Astrocyte of the spinal cord (primary cell): ENCODE results near the gene MALAT1.

Source experiments
- DNase-seq: peaks from one replicate; pipeline ENCODE4 v3.0.0; 2011; ENCODE audit warnings: low read depth, low spot score
- H3K4me3 ChIP-seq: 2 replicates; pipeline ENCODE4 v1.5.1; 2011; ENCODE audit warnings: low read depth, mild to moderate bottlenecking, low read length, moderate library complexity
- in situ Hi-C: cut with HindIII; loops from 2 replicates; pipeline ENCODE4 v1.10.0; 2017; ENCODE audit warnings: low sequenced_read_pairs
- TF ChIP-seq, protein P1 (sequence below): IDR thresholded peaks from 2 replicates; pipeline ENCODE4 v1.5.1; 2012; ENCODE audit warnings: low read depth, mild to moderate bottlenecking, low read length, inconsistent platforms

MALAT1 gene

GRCh38 chr11:65551572-65552387, 52.9 kb downstream of the MALAT1 start:
- no peak overlapping the region for H3K4me3 ChIP-seq
- in situ Hi-C loops, result no loop called here
- DNase-seq, result no peak
- TF ChIP-seq, protein P1, sequence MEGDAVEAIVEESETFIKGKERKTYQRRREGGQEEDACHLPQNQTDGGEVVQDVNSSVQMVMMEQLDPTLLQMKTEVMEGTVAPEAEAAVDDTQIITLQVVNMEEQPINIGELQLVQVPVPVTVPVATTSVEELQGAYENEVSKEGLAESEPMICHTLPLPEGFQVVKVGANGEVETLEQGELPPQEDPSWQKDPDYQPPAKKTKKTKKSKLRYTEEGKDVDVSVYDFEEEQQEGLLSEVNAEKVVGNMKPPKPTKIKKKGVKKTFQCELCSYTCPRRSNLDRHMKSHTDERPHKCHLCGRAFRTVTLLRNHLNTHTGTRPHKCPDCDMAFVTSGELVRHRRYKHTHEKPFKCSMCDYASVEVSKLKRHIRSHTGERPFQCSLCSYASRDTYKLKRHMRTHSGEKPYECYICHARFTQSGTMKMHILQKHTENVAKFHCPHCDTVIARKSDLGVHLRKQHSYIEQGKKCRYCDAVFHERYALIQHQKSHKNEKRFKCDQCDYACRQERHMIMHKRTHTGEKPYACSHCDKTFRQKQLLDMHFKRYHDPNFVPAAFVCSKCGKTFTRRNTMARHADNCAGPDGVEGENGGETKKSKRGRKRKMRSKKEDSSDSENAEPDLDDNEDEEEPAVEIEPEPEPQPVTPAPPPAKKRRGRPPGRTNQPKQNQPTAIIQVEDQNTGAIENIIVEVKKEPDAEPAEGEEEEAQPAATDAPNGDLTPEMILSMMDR, result peak; percentile 45

DNA sequence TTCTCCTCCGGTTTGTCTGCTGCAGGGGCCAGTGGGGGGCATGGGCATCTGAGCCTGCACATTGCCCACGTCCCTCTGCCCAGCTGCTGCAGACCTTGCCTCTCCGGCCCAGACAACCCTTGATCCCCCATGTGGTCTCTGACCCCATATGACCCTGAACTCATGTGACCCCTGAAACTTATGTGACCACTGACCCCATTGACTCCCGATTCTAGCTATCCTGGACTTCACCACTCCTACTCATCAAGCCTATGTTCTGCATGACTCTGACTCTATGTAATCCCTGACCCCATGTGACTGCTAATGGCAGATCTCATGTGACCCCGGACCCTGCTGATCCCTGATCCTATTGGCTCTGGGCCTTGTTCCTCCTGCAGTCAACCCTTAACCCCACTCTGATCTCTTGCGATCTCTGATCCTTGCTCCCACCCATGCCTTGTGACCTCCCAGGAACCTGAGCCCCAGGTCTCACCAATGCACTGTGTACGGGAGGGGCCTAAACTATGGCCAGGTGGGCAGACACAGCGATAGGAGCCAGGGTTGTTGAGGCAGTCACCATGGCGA, 53.6 kb downstream of the MALAT1 start:
- H3K4me3 ChIP-seq, result no peak overlapping the region
- TF ChIP-seq, protein P1, result no peak
- DNase-seq, result no peak
- in situ Hi-C loops, result no loop called here

GRCh38 chr11:65553301-65554001, 54.6 kb downstream of the MALAT1 start:
- in situ Hi-C loops, result no loop called here
- H3K4me3 ChIP-seq, result no peak overlapping the region
- TF ChIP-seq, protein P1, result no peak
- DNase-seq, result no peak

GRCh38 chr11:65554057-65554818, 55.4 kb downstream of the MALAT1 start:
- DNase-seq, result no peak
- in situ Hi-C loops, result no loop called here
- TF ChIP-seq, protein P1, result no peak
- H3K4me3 ChIP-seq, result no peak overlapping the region

DNA sequence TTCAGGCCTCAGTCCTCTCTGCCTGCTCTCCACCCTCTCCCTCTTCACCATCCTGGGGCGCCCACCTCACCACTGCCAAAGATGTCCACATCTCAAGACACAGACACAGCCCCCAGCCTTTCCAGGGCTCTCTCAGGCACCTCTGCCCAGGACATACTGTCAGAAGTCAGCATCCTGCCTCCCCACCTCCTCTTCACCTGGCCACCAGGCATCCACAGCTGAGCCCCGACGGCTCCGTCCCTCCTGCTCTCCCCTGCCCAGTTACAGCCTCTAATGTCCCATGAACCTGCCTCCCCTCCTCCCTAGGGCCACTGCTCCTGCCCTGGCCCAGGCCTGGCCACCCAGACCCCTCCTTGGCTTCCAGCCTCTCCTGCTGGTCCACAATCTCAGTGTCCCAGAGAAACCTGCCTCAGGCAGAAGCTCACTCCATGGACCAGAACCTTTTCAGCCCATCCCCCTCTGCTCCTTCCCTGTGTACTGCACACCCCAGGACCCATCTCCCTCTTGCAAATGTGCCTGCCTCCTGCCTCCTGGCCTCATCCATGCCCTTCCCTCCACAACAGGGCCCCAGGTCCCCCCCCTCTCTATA, 56.1 kb downstream of the MALAT1 start:
- TF ChIP-seq, protein P1, result no peak
- DNase-seq, result no peak
- H3K4me3 ChIP-seq, result no peak overlapping the region

More for the DNA sequence above, 56.1 kb downstream of the MALAT1 start:
- in situ Hi-C loops, result no loop called here
